Stimulated activated CD8-positive, alpha-beta memory T cell treated with anti-CD3 and anti-CD28 coated beads, Interleukin-12 subunit alpha, Interleukin-12 subunit beta, amount 100 ng/mL, for 24 hours (primary cell): ENCODE results near the gene PLCB2.

Experiments used
- DNase-seq: peaks from one replicate; pipeline ENCODE4 v3.0.0-alpha.2; 2020; ENCODE audit errors: extremely low read depth

PLCB2 gene

GRCh38 chr15:40340038-40340739, 32.5 kb upstream of the PLCB2 start:
- no peak for DNase-seq

GRCh38 chr15:40339621-40339945, 31.8 kb upstream of the PLCB2 start:
- no peak for DNase-seq

GRCh38 chr15:40338921-40339620, 31.3 kb upstream of the PLCB2 start:
- no peak for DNase-seq

GRCh38 chr15:40338041-40338657, 30.4 kb upstream of the PLCB2 start:
- DNase-seq = peak; percentile 52

- DNase-seq = no peak
These were observed 29.9 kb upstream of the PLCB2 start for GRCh38 chr15:40337597-40337996.

GRCh38 chr15:40336744-40337122, 29.0 kb upstream of the PLCB2 start:
- DNase-seq = no peak

GRCh38 chr15:40335938-40336743, 28.4 kb upstream of the PLCB2 start:
- DNase-seq = no peak

- no peak for DNase-seq
These were observed 27.4 kb upstream of the PLCB2 start for GRCh38 chr15:40334941-40335795.

- DNase-seq = no peak
These were observed 26.8 kb upstream of the PLCB2 start for GRCh38 chr15:40334541-40334940.

- no peak for DNase-seq
These were observed 26.3 kb upstream of the PLCB2 start for GRCh38 chr15:40333922-40334492.

- DNase-seq = no peak
These were observed 24.5 kb upstream of the PLCB2 start for GRCh38 chr15:40332113-40332781.

- DNase-seq = no peak
These were observed 23.9 kb upstream of the PLCB2 start for GRCh38 chr15:40331637-40332036.

- no peak for DNase-seq
These were observed 23.3 kb upstream of the PLCB2 start for GRCh38 chr15:40331026-40331425.

GRCh38 chr15:40330368-40330836, 22.7 kb upstream of the PLCB2 start:
- DNase-seq = no peak

- DNase-seq = no peak
These were observed 22.1 kb upstream of the PLCB2 start for GRCh38 chr15:40329804-40330203.

- no peak for DNase-seq
These were observed 21.0 kb upstream of the PLCB2 start for GRCh38 chr15:40328751-40329150.

GRCh38 chr15:40328176-40328575, 20.4 kb upstream of the PLCB2 start:
- no peak for DNase-seq

GRCh38 chr15:40327457-40327856, 19.7 kb upstream of the PLCB2 start:
- DNase-seq = no peak

GRCh38 chr15:40325700-40326099, 18.0 kb upstream of the PLCB2 start:
- DNase-seq = no peak

- DNase-seq = no peak
These were observed 17.5 kb upstream of the PLCB2 start for GRCh38 chr15:40325188-40325587.
